ENCODE results near the gene OVCH2.
"Not testable (repeated sequence)": the region's sequence is repeated elsewhere in the genome, so short reads cannot be mapped to it uniquely, and the experiment has no call there.

Gene OVCH2

DNA sequence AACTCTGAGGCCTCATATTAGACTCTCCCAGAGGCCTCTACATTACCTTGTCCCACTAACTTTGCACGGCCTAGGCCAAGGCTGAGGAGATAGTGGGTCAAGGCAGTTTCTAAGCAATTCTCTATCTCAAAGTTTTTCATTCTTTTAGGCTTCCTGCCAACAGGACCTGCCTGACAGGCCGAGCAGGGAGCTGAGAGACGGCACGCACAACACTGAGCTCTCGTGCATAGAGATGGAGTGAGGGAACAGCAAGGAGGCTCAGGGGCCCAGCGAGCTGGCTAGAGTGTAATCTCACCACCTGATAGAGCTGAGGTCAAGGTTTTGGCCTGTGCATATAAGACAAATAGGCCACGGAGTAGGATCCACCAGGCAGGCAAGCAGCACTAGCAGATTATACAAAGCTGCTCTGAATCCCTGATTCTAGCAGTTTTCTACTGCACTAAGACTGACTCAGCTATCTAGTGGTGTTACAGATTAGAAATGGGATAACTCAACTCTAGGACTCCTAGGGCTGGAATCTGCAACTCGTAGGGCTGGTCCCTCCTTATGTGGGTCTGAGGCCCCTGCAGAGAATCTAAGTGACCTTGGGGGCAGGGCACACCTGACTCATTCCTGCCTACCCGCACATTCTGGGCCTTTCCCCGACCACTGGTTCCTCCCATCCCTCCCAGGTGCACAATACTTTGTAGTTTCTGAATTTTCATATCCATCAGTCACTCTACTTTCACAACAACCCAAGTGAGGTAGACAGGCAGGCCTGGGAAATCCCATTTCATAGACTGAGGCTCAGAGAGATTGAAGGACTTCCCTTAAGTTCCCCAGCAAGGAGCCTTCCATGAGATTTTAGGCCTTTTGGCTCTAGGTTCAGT lies 34.7 kb downstream of the OVCH2 start:
- DNase-seq, result no peak

GRCh38 chr11:7670641-7671040 lies 35.6 kb downstream of the OVCH2 start:
- no peak for DNase-seq

DNA sequence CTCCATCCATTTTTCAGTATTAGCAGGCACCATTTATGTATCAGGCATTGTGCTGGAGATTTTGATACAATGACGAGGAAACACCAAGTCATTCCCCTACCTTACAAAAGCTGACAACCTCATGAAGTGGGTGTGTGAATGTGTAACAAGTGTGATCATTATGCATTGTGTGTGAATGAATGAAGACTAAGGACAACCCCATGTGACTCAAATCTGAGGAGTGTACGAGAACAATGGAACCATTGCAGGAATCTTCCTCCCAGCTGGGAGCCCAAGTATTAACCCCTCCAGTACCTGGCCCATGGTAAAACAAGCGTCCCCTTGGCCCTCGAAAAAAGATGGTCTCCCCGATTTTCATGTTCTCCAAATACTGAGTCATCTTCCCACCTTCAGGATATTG lies 37.4 kb downstream of the OVCH2 start:
- no peak for DNase-seq

- DNase-seq, result no peak
These were observed 37.8 kb downstream of the OVCH2 start for GRCh38 chr11:7668464-7668863.

- DNase-seq, result no peak
These were observed 38.8 kb downstream of the OVCH2 start for GRCh38 chr11:7667460-7667859.

- no peak for DNase-seq
These were observed 39.9 kb downstream of the OVCH2 start for GRCh38 chr11:7666292-7666866.

- peak; percentile 28 for DNase-seq
These were observed 40.6 kb downstream of the OVCH2 start for GRCh38 chr11:7665473-7666291.

GRCh38 chr11:7664867-7665266 lies 41.4 kb downstream of the OVCH2 start:
- no peak for DNase-seq

- not testable (repeated sequence) for DNase-seq
These were observed 42.7 kb downstream of the OVCH2 start for GRCh38 chr11:7663531-7663930.

GRCh38 chr11:7657306-7658025 lies 48.8 kb downstream of the OVCH2 start:
- DNase-seq, result no peak

DNA sequence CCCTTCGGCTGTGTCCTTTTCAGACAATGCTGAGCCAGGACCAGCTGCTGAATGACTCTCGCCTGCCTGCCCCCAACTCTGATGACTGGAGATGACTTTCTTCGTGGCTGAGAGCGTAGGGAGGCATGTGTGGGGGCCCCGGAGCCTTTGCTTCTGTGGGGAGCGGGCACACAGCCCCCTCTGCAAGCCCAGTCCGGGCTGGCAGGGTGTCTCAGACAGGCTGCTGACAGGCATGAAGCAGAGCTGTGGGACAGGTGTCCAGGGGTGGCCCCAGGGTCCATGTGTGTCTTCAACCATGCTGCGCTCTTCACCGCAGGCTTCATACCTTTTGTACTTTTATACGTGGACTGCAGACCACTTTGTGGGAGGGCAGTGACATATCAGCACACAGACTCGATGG lies 49.6 kb downstream of the OVCH2 start:
- DNase-seq, result no peak

DNA sequence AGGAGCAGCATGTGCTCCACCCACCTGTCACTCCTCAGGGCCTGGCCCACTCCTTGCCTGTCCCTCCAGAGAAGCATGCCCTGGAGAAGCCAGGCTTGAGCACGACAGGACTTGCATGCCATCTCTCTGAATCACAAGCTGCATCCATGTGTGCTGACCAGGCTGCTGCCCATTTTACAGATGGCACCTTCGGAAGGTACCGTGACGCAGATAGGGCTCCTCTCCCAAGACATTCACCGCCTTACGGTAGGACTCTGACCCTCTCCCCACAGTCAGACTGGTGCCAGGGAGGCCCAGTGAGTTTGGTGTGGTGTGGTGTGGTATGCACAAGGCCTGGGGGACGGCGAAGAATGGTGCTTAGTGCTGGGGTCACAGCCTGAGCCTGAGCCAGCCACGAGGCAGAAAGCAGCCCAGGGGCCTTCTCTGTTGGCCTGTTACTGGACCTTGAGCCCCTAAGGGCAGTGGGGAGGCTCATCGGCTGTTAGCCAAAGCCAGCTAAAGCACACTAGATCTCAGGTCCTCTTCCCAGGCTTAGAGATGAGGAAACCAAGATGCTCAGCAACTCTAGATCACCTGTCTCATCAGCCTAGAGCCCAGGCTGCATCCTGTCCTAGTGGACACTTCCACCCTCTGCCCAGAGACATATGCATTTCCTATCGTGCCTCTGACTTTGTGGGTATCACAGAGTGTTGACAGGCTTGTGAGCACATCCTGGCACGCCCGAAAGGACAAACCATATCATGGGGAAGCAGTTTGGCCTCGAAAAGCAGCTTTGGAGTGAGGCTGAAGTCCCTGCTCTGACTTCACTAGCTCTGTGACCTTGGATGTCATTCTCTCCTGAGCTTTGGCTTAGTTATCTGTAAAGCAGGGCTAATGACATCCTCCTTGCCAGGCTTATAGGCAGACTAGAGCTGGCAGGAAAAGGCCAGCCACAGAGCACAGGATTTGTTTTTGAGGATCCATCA lies 50.7 kb downstream of the OVCH2 start:
- no peak for DNase-seq

DNA sequence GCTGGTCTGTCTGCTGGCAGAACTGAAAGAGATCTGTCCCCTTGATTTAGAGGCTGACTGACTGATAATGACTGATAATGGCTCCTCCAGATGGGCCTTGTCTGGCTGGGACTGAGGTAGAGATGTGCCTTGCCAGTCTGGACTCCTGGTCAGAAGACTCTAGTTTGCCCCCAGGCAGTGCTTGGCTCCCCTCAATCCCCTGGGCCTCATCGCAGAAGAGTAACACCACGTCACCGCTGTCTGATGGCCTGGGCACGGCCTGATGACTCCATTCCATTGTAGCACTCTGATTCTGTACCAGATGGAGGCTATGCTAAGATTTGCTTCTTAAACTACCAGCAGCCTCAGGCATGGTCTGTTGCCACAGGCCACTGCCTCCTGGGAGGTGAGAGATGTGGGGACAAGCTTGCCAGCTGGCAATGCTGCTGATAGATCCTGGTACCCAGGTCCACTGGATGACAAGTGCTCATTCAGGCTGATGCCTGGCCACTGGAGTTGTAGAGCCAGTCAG lies 52.0 kb downstream of the OVCH2 start:
- DNase-seq, result no peak

GRCh38 chr11:7651700-7652099 lies 54.6 kb downstream of the OVCH2 start:
- no peak for DNase-seq

GRCh38 chr11:7651140-7651551 lies 55.1 kb downstream of the OVCH2 start:
- no peak for DNase-seq

GRCh38 chr11:7648264-7648663 lies 58.0 kb downstream of the OVCH2 start:
- DNase-seq, result no peak

GRCh38 chr11:7646866-7647265 lies 59.4 kb downstream of the OVCH2 start:
- no peak for DNase-seq

- no peak for DNase-seq
These were observed 61.1 kb downstream of the OVCH2 start for GRCh38 chr11:7645206-7645605.

- DNase-seq, result no peak
These were observed 63.0 kb downstream of the OVCH2 start for GRCh38 chr11:7643314-7643713.

- no peak for DNase-seq
These were observed 63.5 kb downstream of the OVCH2 start for GRCh38 chr11:7642747-7643146.

DNA sequence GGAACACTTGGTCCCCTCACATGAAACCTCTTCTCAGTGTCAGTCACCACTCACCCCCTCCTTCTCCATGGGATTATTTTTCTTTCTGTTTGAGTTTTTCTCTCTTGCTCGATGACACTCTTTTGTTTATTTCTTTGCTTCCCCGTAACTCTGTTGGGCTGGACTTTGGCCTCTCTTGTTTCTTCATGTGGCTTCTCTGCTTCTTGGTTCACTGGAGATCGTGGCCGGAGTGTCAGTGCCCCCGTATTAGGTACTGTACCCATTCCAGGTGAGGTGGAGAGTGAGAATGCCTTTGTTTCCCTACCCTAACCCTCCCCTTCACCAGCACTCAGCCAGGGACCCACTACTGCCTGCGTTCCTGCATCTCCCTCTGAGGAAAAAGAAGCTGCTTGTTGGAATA lies 65.5 kb downstream of the OVCH2 start:
- no peak for DNase-seq

GRCh38 chr11:7639643-7640025 lies 66.6 kb downstream of the OVCH2 start:
- DNase-seq, result no peak

Measured in NCI-H1436 (cell line).